VCaP (cell line): Measurements from ENCODE around the gene DLG2.
"Not testable (repeated sequence)": the region's sequence is repeated elsewhere in the genome, so short reads cannot be mapped to it uniquely, and the experiment has no call there.

Source experiments
- H3K27ac ChIP-seq: fragments of 450-650 bp; 2 replicates; pipeline ENCODE4 v1.5.1; 2017
- TF ChIP-seq, protein P1 (sequence below): fragments of 450-650 bp; conservative IDR thresholded peaks from 2 replicates; pipeline ENCODE4 v1.5.1; 2017; ENCODE audit warnings: mild to moderate bottlenecking, moderate library complexity

Gene DLG2

DNA sequence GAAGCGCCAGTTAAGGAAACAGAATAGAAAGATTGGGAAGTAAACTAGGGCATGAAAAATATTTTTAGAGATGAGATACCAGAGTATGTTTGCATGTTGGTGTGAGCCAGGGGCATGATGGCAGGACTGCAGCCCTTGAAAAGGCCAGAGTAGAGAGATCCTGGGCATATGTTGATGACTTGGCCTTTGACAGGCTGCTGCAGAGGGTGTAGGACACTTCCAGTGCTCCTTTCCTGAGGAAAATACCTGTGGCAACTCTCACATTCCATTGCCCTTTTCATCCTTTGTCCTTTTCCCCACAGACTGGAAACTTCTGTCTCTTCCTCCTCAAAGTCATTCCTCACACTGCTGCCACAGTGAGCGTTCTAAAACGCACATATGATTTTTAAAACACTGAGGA is 2190.3 kb downstream of the DLG2 start:
- H3K27ac ChIP-seq = no peak overlapping the region
- TF ChIP-seq, protein P1, sequence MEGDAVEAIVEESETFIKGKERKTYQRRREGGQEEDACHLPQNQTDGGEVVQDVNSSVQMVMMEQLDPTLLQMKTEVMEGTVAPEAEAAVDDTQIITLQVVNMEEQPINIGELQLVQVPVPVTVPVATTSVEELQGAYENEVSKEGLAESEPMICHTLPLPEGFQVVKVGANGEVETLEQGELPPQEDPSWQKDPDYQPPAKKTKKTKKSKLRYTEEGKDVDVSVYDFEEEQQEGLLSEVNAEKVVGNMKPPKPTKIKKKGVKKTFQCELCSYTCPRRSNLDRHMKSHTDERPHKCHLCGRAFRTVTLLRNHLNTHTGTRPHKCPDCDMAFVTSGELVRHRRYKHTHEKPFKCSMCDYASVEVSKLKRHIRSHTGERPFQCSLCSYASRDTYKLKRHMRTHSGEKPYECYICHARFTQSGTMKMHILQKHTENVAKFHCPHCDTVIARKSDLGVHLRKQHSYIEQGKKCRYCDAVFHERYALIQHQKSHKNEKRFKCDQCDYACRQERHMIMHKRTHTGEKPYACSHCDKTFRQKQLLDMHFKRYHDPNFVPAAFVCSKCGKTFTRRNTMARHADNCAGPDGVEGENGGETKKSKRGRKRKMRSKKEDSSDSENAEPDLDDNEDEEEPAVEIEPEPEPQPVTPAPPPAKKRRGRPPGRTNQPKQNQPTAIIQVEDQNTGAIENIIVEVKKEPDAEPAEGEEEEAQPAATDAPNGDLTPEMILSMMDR = no peak

DNA sequence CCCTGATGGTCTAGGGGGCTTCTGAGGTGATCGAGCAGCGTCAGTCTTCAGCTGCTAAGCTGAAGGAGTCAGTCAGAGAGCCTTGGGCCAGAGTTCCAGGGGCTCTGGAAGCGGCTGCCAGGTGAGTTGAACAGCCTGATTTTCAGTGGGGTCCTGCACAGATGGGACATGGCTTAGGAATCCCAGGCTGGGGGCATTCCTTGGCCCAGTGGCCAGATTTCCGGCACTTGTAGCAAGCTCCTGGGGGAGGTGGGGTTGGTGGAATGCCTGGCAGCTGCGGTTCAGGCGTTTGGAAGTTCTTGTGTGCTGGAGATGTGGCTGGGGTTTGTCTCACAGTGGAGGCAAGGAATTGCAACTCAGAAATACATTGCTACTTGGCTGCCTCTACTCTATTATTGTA is 2192.3 kb downstream of the DLG2 start:
- peak overlapping the region; percentile 27; the same call in 1 of the 2 replicates for H3K27ac ChIP-seq

DNA sequence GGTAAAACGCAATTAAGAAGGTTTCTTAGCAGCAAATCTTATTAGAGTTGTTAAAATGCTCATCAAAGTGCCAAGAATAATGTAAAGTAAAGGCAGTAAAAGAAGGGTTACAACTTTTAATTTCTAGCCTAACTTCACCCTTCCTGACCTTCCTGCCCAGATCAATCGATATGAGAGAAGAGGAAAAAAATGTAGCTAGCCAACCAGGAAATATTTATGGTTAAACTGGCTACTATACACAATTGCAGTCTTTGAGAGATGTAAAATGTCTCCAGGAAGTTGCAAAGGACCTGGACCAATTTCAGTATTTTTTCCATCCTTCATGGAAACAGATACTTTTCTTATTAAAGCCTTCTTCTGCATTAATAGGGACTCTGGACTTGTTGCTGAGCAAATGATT is 2199.2 kb downstream of the DLG2 start:
- no peak overlapping the region for H3K27ac ChIP-seq
- TF ChIP-seq, protein P1 = no peak

DNA sequence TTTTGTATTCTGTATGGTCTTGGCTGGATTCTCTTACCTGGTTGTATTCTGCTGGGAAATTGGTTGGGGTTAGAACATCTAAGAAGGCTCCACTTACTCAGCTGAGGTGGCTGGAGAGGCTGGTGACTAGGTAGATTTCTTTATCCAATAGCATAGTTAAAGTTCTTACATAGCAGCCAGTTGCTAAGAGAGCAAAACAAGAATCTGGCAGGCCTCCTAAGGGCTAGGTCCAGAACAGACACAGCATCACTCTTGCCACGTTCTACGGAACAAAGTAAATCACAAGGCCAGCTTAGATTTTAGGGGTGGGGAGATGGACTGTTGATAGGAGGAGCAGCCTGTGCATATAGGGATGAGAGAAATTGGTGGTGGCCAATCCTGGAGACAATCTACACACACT is 2199.6 kb downstream of the DLG2 start:
- no peak overlapping the region for H3K27ac ChIP-seq
- TF ChIP-seq, protein P1 = no peak

DNA sequence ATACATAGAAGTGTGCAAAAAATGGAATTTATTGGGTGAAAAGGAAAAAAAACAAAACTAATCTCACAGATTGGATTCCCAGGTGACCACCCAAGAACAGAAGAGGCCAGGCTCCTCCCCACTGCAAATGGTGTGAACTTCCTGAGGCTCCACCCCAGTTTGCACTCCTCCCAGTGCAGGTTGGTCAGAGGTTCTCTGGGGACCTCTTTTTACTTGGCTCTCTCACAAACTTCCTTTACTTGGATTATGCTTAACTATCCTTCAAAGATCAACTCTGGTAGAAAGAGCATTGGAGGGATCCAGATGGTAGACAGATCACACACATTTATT is 2202.0 kb downstream of the DLG2 start:
- H3K27ac ChIP-seq = no peak overlapping the region

DNA sequence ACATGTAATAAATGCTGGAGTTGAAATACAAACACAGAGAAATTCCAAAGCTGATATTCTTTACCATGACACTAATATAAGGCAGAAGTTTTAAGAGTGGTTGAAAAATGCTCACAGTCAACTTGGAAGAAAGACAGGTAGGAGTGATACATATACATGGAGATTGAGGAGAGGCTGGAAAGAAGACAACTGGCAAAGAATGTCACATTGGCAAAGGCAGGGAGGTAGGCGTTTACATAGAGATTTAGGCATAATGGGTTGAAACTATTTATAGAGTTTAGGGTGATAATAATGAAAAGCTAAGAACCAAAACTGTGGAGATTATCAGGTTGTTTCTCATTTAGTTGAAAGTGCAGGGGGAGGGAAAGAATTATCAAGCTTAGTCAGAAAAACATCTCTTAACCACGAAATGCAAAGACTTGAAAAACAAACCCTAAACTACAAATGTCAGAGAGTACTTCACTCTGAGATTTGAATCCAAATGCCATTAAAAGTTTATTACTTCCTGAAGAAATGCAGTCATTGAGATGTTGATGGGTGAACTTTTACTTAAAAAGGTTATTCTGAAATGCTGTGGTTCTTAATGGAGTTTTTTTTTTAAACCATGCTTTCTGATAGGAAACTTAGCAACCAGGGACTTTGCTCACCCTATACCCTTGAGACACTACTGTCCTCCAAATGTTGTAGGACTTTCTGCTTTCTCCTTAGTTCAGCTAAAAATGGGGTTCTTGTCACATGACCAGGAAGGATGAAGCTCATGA is 2202.6 kb downstream of the DLG2 start:
- TF ChIP-seq, protein P1 = no peak
- H3K27ac ChIP-seq = no peak overlapping the region

More for the DNA sequence above, 2202.0 kb downstream of the DLG2 start:
- TF ChIP-seq, protein P1 = no peak

DNA sequence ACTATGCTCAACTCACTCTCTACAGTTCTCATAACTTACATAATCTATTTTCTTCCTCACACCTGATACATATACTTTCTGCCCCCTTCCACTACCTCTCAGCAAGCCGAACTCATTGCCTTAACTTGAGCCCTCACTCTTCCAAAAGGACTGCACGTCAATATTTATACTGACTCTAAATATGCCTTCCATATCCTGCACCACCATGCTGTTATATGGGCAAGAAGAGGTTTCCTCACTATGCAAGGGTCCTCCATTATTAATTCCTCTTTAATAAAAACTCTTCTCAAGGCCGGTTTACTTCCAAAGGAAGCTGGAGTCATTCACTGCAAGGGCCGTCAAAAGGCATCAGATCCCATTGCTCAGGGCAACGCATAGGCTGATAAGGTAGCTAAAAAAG is 2204.5 kb downstream of the DLG2 start:
- not testable (repeated sequence) for H3K27ac ChIP-seq

DNA sequence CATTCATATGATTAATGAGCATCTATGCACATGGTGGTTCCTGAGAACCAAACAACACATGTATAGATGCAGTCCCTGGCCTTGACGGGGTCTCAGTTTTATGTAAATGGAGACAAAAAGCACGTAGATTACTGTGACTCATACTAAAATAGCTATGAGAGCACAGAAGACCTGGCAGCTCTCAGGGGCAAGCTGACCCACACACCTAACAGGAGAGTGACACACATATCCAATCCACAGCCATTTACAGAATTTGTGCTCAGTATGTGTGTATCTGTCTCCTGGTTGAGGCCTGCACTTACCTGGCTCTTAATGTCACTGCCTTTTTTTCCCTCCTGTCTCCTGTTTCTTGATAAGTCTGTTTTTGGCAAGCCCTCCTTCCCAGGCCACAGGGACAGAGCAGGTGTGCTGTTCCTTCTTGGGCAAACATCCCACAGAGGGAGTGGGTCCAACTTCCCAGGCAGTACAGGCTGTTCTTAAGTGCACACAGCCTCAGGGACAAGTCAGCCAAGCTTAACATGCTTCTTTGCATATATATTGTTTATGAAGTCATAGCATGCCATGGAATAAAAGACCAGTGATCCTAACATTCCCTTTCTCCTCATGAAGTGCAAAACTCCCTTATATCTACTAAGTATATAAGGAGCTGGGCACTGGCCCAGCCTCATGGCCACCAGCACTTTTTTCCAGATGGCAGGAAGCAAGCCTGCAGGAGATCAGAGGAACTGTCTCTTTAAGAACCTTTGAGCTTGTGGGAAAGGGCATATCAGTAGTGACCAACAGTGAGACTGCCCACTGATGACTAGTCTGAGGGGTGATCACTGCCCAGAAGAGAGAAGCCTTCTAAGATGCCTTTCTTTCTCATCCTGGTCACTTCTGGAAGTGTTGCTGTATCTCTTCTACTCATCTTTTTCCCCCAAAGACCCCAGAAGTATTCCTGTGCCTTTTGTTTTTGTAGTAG is 2216.3 kb downstream of the DLG2 start:
- peak overlapping the region; percentile 82 for H3K27ac ChIP-seq
- TF ChIP-seq, protein P1 = 0 out of 2 replicates have a peak, but pooled peaks have one; percentile 12
